Breast epithelium (tissue), 4 donors: ENCODE measurements around the gene STT3A. TPM values are rescaled to one million over a fixed set of nuclear protein-coding genes. Genes with fewer than 3 reads are reported as not detected.

Source experiments
- DNase-seq, 2 donors: peaks; one replicate each; pipeline ENCODE4 v3.0.0-alpha.2; 2019; ENCODE audit warnings: low spot score in 2 of 2
- H3K27ac ChIP-seq, 2 donors: fragments of 200-600 bp; sonication (generic) in 1 of 2; one replicate each; pipeline ENCODE4 v1.5.1; 2016 to 2019; ENCODE audit warnings: mild to moderate bottlenecking in 1 of 2
- H3K27me3 ChIP-seq, 2 donors: fragments of 200-600 bp; sonication (generic) in 1 of 2; one replicate each; pipeline versions ENCODE4 v1.5.1 to v1.6.0; 2017 to 2019; ENCODE audit warnings: control low read depth in 1 of 2, mild to moderate bottlenecking in 1 of 2
- H3K36me3 ChIP-seq: fragments of 200-600 bp; one replicate; pipeline ENCODE4 v1.5.1; 2019
- H3K4me1 ChIP-seq, 2 donors: fragments of 200-600 bp; sonication (generic); one replicate each; pipeline ENCODE4 v1.5.1; 2016 to 2019; ENCODE audit warnings: control low read depth in 1 of 2
- H3K4me3 ChIP-seq, 3 donors: fragments of 200-600 bp; sonication (generic); 1 replicate in 2 of 3; 2 replicates in 1 of 3; pipeline ENCODE4 v1.5.1; 2016 to 2019; ENCODE audit warnings: mild to moderate bottlenecking in 3 of 3, moderate library complexity in 2 of 3
- H3K9me3 ChIP-seq, 2 donors: fragments of 200-600 bp; sonication (generic) in 1 of 2; one replicate each; pipeline ENCODE4 v1.5.1; 2016 to 2019; ENCODE audit warnings: control low read depth in 1 of 2
- POLR2A ChIP-seq: fragments of 450-650 bp; IDR thresholded peaks from one replicate; pipeline ENCODE4 v1.6.1; 2016; ENCODE audit warnings: antibody characterized with exemption, mild to moderate bottlenecking, moderate library complexity
- POLR2AphosphoS5 ChIP-seq, 3 donors: sonication (generic); formaldehyde crosslinking; IDR thresholded peaks; one replicate each; pipeline ENCODE4 v1.6.1; 2017; ENCODE audit warnings: antibody characterized with exemption in 3 of 3
- intact Hi-C: fragments of 100-400 bp; cut with DNase I; formaldehyde crosslinking; loops from one replicate; pipeline ENCODE4 v1.15.1; 2023; ENCODE audit warnings: low total_unique reads
- total RNA-seq, 3 donors: library from RNA; depleted of rRNA; stranded (reverse); fragments of >200 nt; gene quantifications; one replicate each; pipeline ENCODE4 v1.1.0, GENCODE V29; 2016
- TF ChIP-seq, protein P1 (sequence below), 3 donors: fragments of 450-650 bp; IDR thresholded peaks; one replicate each; pipeline ENCODE4 v1.5.1; 2016 to 2017; ENCODE audit warnings: antibody characterized with exemption in 3 of 3, mild to moderate bottlenecking in 3 of 3, moderate library complexity in 3 of 3

STT3A gene
- total RNA-seq, 3 donors from 2014 or later, result 70.2 to 105 (median 96.0) TPM

DNA sequence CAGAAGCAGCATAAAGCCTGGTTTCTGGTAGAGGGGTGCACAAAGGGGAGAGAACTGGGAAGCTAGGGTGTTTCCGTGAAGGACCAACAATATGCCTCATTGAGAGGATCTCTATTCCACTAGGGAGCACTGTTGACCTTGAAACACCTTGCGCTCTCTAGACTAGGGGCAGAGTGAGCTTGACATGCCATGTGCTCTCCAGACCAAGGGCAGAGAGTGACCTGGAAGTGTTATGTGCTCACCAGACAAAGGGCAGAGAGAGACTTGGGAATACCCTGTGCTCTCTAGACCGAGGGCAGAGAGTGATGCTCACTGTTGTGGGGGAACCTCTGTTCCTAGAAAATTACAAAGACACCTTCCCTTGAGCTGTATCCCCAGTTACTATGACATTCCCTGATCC, 38.6 kb upstream of the STT3A start:
- Histone ChIP-seq H3K27me3 (no peaks in the 10 kb centered on the region), H3K9me3 (peaks cover 30 to 33% of the 10 kb centered on the region in 2 donors), H3K36me3 (no peaks in the 10 kb centered on the region), H3K4me3 (no peak overlapping the region), H3K4me1 (no peaks in the 10 kb centered on the region), H3K27ac (no peak overlapping the region)
- intact Hi-C loops, result no loop called here
- TF ChIP-seq POLR2AphosphoS5 (IDR thresholded peaks at IDR 0.05) (no peak), POLR2A (no peak)
- TF ChIP-seq, protein P1, sequence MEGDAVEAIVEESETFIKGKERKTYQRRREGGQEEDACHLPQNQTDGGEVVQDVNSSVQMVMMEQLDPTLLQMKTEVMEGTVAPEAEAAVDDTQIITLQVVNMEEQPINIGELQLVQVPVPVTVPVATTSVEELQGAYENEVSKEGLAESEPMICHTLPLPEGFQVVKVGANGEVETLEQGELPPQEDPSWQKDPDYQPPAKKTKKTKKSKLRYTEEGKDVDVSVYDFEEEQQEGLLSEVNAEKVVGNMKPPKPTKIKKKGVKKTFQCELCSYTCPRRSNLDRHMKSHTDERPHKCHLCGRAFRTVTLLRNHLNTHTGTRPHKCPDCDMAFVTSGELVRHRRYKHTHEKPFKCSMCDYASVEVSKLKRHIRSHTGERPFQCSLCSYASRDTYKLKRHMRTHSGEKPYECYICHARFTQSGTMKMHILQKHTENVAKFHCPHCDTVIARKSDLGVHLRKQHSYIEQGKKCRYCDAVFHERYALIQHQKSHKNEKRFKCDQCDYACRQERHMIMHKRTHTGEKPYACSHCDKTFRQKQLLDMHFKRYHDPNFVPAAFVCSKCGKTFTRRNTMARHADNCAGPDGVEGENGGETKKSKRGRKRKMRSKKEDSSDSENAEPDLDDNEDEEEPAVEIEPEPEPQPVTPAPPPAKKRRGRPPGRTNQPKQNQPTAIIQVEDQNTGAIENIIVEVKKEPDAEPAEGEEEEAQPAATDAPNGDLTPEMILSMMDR (IDR thresholded peaks at IDR 0.05), result no peak
- DNase-seq, result no peak

DNA sequence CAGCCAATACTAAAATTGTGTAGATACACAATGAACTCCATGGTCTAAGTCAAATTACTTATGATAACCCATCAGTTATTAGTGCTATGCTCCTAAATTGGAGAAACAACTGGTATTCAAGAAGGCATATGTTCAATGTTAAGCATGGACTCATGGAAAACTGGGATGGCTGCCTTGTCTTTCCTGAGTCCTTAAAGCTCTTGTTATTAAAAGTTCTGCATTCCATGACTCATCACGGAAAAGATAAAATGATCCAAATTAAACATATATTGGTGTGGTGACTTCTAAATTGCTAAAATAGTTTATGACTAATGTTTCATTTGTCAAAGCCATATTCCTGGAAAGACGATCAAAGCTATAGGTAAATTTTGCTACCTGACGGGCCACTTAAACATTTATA, 32.8 kb upstream of the STT3A start:
- no peak overlapping the region for H3K27ac ChIP-seq

DNA sequence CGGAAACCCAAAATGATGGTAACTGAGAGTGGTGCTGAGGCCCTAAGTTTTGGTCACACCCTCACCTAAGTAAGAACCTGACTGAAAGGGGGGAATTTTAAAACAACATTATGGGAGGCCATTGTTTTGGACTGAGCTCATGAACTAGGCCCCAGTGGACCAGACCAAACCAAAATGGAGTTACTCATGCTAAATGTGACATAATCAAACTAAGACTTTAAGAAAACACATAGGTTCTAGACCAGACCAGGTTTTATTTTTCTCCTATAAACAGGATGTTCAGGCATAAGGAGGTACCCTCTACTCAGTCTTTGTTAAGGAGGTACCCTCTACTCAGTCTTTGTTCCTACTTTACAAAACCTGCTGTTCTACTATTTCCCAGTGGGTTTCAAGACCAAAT, 30.7 kb upstream of the STT3A start:
- H3K4me3 ChIP-seq, result no peak overlapping the region
- TF ChIP-seq POLR2A (no peak), POLR2AphosphoS5 (IDR thresholded peaks at IDR 0.05) (no peak)
- intact Hi-C loops, result no loop called here
- H3K4me1 ChIP-seq, result no peaks in the 10 kb centered on the region
- no peak for DNase-seq
- no peak overlapping the region for H3K27ac ChIP-seq
- H3K9me3 ChIP-seq, result no peaks in the 10 kb centered on the region
- no peaks in the 10 kb centered on the region for H3K36me3 ChIP-seq
- no peaks in the 10 kb centered on the region for H3K27me3 ChIP-seq

More for the DNA sequence above, 32.8 kb upstream of the STT3A start:
- H3K9me3 ChIP-seq, result peaks cover 0 to 2% of the 10 kb centered on the region in 2 donors
- DNase-seq, result no peak
- H3K36me3 ChIP-seq, result no peaks in the 10 kb centered on the region
- intact Hi-C loops, result loop anchor here (2.0 kb wide), 1 partner anchor 63 kb away; no protein-coding TSS in a partner anchor
- no peaks in the 10 kb centered on the region for H3K27me3 ChIP-seq
- H3K4me3 ChIP-seq, result no peak overlapping the region
- TF ChIP-seq, protein P1 (IDR thresholded peaks at IDR 0.05), result no peak
- TF ChIP-seq POLR2A, result no peak
- no peaks in the 10 kb centered on the region for H3K4me1 ChIP-seq

DNA sequence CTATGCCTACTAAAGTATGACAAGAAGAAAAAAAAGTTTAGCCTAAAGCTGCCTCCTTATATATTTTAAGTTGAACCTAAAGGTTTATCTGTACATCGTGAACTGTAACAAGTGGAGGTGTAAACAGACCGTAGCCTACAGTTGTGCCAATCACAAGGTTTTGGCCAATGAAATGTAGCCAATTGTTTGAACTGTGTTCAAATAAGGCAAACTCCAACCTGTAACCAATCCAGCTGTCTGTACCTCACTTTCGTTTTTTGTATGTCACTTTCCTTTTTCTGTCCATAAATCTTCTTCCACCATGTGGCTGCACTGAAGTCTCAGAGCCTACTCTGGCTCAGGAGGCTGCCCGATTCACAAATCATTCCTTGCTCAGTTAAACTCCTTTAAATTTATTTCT, 30.2 kb upstream of the STT3A start:
- TF ChIP-seq POLR2AphosphoS5 (IDR thresholded peaks at IDR 0.05), result no peak
- TF ChIP-seq POLR2A, result no peak
- TF ChIP-seq, protein P1 (IDR thresholded peaks at IDR 0.05), result no peak
- Histone ChIP-seq H3K9me3 (no peaks in the 10 kb centered on the region), H3K36me3 (no peaks in the 10 kb centered on the region), H3K27me3 (no peaks in the 10 kb centered on the region), H3K4me3 (no peak overlapping the region), H3K4me1 (no peaks in the 10 kb centered on the region), H3K27ac (no peak overlapping the region)
- intact Hi-C loops, result no loop called here
- DNase-seq, result no peak

DNA sequence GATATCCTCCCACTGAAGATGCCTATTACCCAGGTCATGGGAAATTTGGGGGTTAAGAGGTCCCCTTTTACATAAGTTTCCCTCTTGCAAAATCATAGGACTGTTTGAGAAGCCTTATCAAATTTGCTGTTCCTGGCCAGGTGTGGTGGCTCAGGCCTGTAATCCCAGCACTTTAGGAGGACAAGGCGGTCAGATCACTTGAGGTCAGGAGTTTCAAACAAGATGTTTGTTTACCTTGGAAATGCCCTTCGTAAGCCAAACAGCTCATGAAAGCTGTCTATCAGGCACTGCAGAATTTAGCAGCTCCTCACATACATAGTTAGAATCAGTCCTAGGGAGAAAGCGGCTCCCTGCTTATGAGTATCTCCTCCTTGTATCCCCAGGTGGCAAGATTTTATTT, 28.3 kb upstream of the STT3A start:
- intact Hi-C loops, result no loop called here
- no peaks in the 10 kb centered on the region for H3K27me3 ChIP-seq
- no peak overlapping the region for H3K27ac ChIP-seq
- no peaks in the 10 kb centered on the region for H3K4me1 ChIP-seq
- TF ChIP-seq POLR2A (no peak), POLR2AphosphoS5 (IDR thresholded peaks at IDR 0.05) (no peak)
- TF ChIP-seq, protein P1 (IDR thresholded peaks at IDR 0.05), result no peak
- DNase-seq, result no peak
- H3K9me3 ChIP-seq, result no peaks in the 10 kb centered on the region
- no peak overlapping the region for H3K4me3 ChIP-seq
- no peaks in the 10 kb centered on the region for H3K36me3 ChIP-seq

DNA sequence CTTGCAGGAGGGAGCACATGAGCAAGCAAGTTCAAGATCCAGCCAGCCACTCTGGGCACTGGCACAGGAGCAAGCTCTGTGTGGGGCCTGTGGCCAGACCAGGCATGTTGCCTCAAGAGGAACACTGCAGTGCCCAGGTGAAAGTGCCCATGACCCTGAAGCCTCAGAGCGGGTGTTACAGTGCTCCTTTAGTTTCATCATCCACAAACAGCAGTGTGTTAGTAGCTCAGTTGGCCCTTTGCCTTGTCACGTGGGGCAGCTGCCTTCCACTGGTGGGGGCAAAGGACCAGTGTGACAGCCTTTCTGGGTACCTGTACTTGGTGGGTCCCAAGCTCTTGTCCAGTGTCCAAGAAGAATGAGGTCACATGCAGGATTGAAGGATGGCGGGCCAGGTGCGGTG, 26.4 kb upstream of the STT3A start:
- Histone ChIP-seq H3K4me3 (no peak overlapping the region), H3K36me3 (no peaks in the 10 kb centered on the region), H3K4me1 (peaks cover 0 to 3% of the 10 kb centered on the region in 2 donors), H3K27ac (no peak overlapping the region), H3K27me3 (no peaks in the 10 kb centered on the region), H3K9me3 (no peaks in the 10 kb centered on the region)
- no peak for DNase-seq
- TF ChIP-seq POLR2A, result no peak
- no peak for TF ChIP-seq POLR2AphosphoS5 (IDR thresholded peaks at IDR 0.05)
- TF ChIP-seq, protein P1 (IDR thresholded peaks at IDR 0.05), result no peak
- intact Hi-C loops, result no loop called here
